ENCODE data around the gene RECQL5. TPM values are rescaled to one million over a fixed set of nuclear protein-coding genes. Genes with fewer than 3 reads are reported as not detected.

Gene RECQL5
- total RNA-seq, 1 donor from 2014 or later: 44.0 TPM

DNA sequence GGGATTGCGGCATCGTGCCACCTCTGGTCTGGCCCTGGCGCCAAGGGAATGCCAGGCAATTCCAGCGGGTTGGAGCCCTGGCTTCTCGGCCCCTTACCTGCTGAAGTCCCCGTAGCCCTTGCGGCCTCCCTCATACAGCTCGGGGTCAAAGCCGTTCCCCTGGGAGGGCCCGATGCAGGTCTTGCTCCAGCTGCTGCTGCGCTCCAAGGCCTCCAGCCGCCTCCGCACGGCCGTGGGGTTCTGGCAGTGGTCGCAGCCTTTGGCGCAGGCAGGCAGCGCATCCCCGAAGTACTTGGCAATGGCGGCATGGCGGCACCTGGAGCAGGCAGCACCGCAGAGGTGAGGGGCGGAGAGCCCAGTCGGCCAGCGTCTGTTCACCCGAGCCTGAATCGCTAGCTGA lies 35.6 kb downstream of the RECQL5 start:
- Histone ChIP-seq H3K27me3 (no peaks in the 10 kb centered on the region), H3K4me1 (peaks cover 25% of the 10 kb centered on the region), H3K27ac (no peak overlapping the region), H3K36me3 (peaks cover 0 to 1% of the 10 kb centered on the region in 2 donors), H3K9me3 (no peaks in the 10 kb centered on the region), H3K4me3 (no peak overlapping the region)
- no peak for TF ChIP-seq POLR2AphosphoS5 (IDR thresholded peaks at IDR 0.05; ENCODE audit: insufficient read depth in 1 of 2, low read depth in 1 of 2)
- TF ChIP-seq POLR2A (IDR thresholded peaks at IDR 0.05): no peak
- TF ChIP-seq, protein P1, sequence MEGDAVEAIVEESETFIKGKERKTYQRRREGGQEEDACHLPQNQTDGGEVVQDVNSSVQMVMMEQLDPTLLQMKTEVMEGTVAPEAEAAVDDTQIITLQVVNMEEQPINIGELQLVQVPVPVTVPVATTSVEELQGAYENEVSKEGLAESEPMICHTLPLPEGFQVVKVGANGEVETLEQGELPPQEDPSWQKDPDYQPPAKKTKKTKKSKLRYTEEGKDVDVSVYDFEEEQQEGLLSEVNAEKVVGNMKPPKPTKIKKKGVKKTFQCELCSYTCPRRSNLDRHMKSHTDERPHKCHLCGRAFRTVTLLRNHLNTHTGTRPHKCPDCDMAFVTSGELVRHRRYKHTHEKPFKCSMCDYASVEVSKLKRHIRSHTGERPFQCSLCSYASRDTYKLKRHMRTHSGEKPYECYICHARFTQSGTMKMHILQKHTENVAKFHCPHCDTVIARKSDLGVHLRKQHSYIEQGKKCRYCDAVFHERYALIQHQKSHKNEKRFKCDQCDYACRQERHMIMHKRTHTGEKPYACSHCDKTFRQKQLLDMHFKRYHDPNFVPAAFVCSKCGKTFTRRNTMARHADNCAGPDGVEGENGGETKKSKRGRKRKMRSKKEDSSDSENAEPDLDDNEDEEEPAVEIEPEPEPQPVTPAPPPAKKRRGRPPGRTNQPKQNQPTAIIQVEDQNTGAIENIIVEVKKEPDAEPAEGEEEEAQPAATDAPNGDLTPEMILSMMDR (IDR thresholded peaks at IDR 0.05): no peak
- no peak for DNase-seq (ENCODE audit: extremely low spot score in 2 of 2)
- intact Hi-C loops (cut with DNase I): loop anchor here (5.0 kb wide), 1 partner anchor 121 kb away; no protein-coding TSS in a partner anchor

DNA sequence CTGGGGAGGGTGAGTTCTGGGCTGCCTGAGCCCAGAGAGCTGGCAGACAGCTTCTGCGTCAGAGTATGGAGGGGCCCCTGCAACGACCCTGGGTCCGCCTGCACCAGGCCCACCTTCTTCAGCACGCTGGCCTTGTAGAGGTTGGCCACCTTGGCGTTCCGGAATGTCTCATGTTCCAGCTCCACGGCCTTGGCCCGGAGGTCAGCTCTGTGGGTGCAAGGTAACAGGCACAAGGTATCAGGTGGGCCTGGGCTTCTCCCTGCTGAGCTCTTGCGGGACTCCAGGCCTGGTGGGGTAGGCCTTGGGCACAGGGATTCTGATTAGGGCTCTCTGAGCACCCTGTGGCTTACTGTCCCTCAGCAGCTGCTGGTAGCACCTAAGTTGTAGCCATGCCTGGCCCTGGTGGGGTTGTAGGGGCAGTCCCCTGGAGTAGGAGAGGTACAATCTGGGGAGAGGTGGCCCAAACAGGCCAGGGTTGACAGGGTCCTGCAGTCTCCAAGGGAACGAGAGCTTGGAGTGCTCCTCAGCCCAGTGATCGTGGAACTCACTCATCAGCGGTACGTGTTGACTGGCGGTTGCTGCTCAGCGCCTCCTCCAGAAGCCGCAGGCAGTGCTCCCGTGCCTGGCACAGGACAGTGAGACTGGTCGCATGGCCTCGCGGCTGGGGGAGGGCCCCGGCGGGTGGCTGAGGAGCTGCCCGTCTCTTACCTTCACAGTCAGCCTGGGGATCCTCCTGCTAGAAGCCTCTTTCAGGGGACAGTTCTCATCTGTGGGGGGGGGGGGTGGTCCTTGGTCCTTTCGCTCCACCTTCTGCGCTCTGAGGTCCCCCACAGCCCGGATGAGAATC lies 36.7 kb downstream of the RECQL5 start:
- Histone ChIP-seq H3K4me1 (peaks cover 25% of the 10 kb centered on the region), H3K36me3 (peaks cover 0 to 9% of the 10 kb centered on the region in 2 donors), H3K27me3 (no peaks in the 10 kb centered on the region), H3K9me3 (no peaks in the 10 kb centered on the region), H3K27ac (no peak overlapping the region), H3K4me3 (no peak overlapping the region)
- intact Hi-C loops (cut with DNase I): loop anchor here (5.0 kb wide), 1 partner anchor 122 kb away; no protein-coding TSS in a partner anchor
- no peak for DNase-seq (ENCODE audit: extremely low spot score in 2 of 2)
- TF ChIP-seq POLR2AphosphoS5 (IDR thresholded peaks at IDR 0.05; ENCODE audit: insufficient read depth in 1 of 2, low read depth in 1 of 2): no peak
- TF ChIP-seq, protein P1 (IDR thresholded peaks at IDR 0.05): no peak
- no peak for TF ChIP-seq POLR2A (IDR thresholded peaks at IDR 0.05)

DNA sequence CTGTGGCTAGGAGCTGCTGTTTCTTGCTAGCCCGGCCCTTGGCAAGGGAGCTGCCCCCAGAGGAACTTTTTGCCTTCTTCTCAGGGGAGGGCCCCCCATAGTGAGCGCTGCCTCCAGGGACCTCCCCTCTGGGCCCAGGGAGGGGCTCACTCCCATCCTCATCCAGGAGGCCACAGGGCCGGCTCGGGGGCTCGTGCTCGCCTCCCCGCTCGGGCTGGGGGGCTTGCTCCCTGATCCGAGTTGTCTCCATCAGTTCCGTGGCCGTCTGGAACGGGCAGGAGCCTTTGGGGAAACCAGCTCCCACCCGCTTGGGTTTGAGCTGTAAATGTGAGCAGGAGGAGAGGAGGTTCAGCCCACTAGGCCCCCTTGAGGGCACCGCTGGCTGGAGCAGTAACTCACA lies 37.8 kb downstream of the RECQL5 start:
- TF ChIP-seq POLR2AphosphoS5 (IDR thresholded peaks at IDR 0.05; ENCODE audit: insufficient read depth in 1 of 2, low read depth in 1 of 2) (no peak), POLR2A (IDR thresholded peaks at IDR 0.05) (no peak)
- TF ChIP-seq, protein P1 (IDR thresholded peaks at IDR 0.05): no peak
- H3K4me1 ChIP-seq: peaks cover 18% of the 10 kb centered on the region
- no peaks in the 10 kb centered on the region for H3K9me3 ChIP-seq
- no peaks in the 10 kb centered on the region for H3K27me3 ChIP-seq
- no peak overlapping the region for H3K27ac ChIP-seq
- peaks cover 0 to 21% of the 10 kb centered on the region in 2 donors for H3K36me3 ChIP-seq
- no peak for DNase-seq (ENCODE audit: extremely low spot score in 2 of 2)
- H3K4me3 ChIP-seq: no peak overlapping the region
- intact Hi-C loops (cut with DNase I): no loop called here

DNA sequence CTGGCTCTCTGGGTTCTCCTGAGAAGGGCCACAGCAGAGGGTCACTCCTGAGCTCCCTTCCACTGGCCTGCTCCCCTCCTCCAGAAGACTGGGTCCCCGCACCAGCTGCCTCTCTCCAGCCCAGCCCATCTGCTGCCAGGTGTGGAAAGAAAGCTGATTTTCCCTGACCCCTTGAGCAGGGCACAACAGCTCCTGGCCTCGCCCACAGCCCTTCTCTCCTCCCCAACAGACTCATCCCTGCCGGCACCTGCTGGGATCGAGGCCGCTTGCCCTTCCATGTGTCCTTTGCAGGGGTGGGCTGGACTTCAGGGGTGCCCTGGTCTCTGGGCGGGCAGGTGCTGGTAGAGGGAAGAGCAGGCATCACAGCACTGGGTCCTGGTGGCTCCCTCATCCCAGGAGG lies 38.5 kb downstream of the RECQL5 start:
- TF ChIP-seq, protein P1 (IDR thresholded peaks at IDR 0.05): no peak
- TF ChIP-seq POLR2A (IDR thresholded peaks at IDR 0.05) (no peak), POLR2AphosphoS5 (IDR thresholded peaks at IDR 0.05; ENCODE audit: insufficient read depth in 1 of 2, low read depth in 1 of 2) (no peak)
- Histone ChIP-seq H3K9me3 (no peaks in the 10 kb centered on the region), H3K27ac (no peak overlapping the region), H3K4me1 (peaks cover 11% of the 10 kb centered on the region), H3K27me3 (no peaks in the 10 kb centered on the region), H3K36me3 (peaks cover 0 to 22% of the 10 kb centered on the region in 2 donors), H3K4me3 (no peak overlapping the region)
- DNase-seq (ENCODE audit: extremely low spot score in 2 of 2): no peak
- intact Hi-C loops (cut with DNase I): no loop called here

DNA sequence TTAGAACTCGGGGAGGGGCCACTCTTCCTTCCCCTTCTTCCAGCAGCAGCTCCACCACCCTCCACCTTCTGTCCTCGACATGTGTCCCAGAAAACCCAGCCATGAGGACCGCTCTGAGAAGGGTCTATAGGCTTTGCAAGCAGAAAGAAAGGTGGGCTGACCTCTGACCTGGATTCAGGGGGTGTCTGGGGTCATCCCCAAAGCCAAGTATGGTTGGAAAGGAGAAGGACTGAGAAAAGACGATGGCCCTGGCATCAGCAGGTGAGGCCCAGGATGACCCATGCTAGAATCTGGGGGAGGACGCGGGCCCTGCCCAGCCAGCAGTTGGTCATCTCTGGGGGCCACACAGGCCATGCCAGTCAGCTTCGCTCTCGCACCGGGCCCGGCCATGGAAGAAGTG lies 39.9 kb downstream of the RECQL5 start:
- TF ChIP-seq POLR2A (IDR thresholded peaks at IDR 0.05) (no peak), POLR2AphosphoS5 (IDR thresholded peaks at IDR 0.05; ENCODE audit: insufficient read depth in 1 of 2, low read depth in 1 of 2) (no peak)
- TF ChIP-seq, protein P1 (IDR thresholded peaks at IDR 0.05): no peak
- H3K27ac ChIP-seq: no peak overlapping the region
- no peak for DNase-seq (ENCODE audit: extremely low spot score in 2 of 2)
- no peaks in the 10 kb centered on the region for H3K9me3 ChIP-seq
- intact Hi-C loops (cut with DNase I): no loop called here
- no peaks in the 10 kb centered on the region for H3K4me1 ChIP-seq
- H3K27me3 ChIP-seq: no peaks in the 10 kb centered on the region
- no peak overlapping the region for H3K4me3 ChIP-seq
- peaks cover 0 to 22% of the 10 kb centered on the region in 2 donors for H3K36me3 ChIP-seq

Measured in vagina (tissue), 2 donors.